ENCODE results near the gene DDOST.

DDOST gene

GRCh38 chr1:20658166-20658915, 2.8 kb downstream of the DDOST start:
- DNase-seq, result no peak

- no peak for DNase-seq
Measured at GRCh38 chr1:20657024-20657423, 4.1 kb downstream of the DDOST start.

- no peak for DNase-seq
Measured at GRCh38 chr1:20654104-20654690, 7.0 kb downstream of the DDOST start.

- DNase-seq, result no peak
Measured at GRCh38 chr1:20652300-20652699, 8.9 kb downstream of the DDOST start.

- DNase-seq, result no peak
Measured at GRCh38 chr1:20648946-20649345, 12.2 kb downstream of the DDOST start.

- no peak for DNase-seq
Measured at GRCh38 chr1:20648438-20648837, 12.7 kb downstream of the DDOST start.

GRCh38 chr1:20645414-20645813, 15.8 kb downstream of the DDOST start:
- no peak for DNase-seq

- DNase-seq, result no peak
Measured at GRCh38 chr1:20644416-20644815, 16.8 kb downstream of the DDOST start.

GRCh38 chr1:20643080-20643479, 18.1 kb downstream of the DDOST start:
- no peak for DNase-seq

- DNase-seq, result no peak
Measured at GRCh38 chr1:20641975-20642374, 19.2 kb downstream of the DDOST start.

GRCh38 chr1:20640183-20640597, 21.0 kb downstream of the DDOST start:
- DNase-seq, result peak; percentile 74

GRCh38 chr1:20636785-20637347, 24.3 kb downstream of the DDOST start:
- DNase-seq, result no peak

GRCh38 chr1:20634594-20635084, 26.5 kb downstream of the DDOST start:
- peak; percentile 83 for DNase-seq

- DNase-seq, result peak; percentile 61
Measured at GRCh38 chr1:20634065-20634593, 27.0 kb downstream of the DDOST start.

GRCh38 chr1:20633190-20634064, 27.7 kb downstream of the DDOST start, which contains the start of gene PINK1:
Gene PINK1, plus strand, starts transcription at chr1:20633458. Its CDS starts 91 bp downstream, at chr1:20633549.
- DNase-seq, result peak; percentile 89

GRCh38 chr1:20632386-20632785, 28.8 kb downstream of the DDOST start:
- no peak for DNase-seq

GRCh38 chr1:20630729-20631128, 30.4 kb downstream of the DDOST start:
- DNase-seq, result no peak

- no peak for DNase-seq
Measured at GRCh38 chr1:20626524-20626923, 34.6 kb downstream of the DDOST start.

GRCh38 chr1:20626098-20626427, 35.1 kb downstream of the DDOST start:
- no peak for DNase-seq

- DNase-seq, result no peak
Measured at GRCh38 chr1:20625176-20626097, 35.7 kb downstream of the DDOST start.

GRCh38 chr1:20624709-20625108, 36.5 kb downstream of the DDOST start:
- no peak for DNase-seq

- DNase-seq, result no peak
Measured at GRCh38 chr1:20621012-20621411, 40.2 kb downstream of the DDOST start.
